Activated CD4-positive, CD25-positive, alpha-beta regulatory T cell treated with anti-CD3 and anti-CD28 coated beads, Interleukin-2, amount 50 U/mL, for 24 hours (primary cell): ENCODE measurements around the gene OLFM3.

Experiments used
- ATAC-seq, 2 donors: fragments of 150-1000 bp; cut with Tn5 transposase; one replicate each; pipeline ENCODE4 v1.10.0; 2021; ENCODE audit warnings: mild to moderate bottlenecking in 1 of 2, moderate library complexity in 1 of 2

OLFM3 gene

GRCh38 chr1:101846820-101847219, 149.9 kb downstream of the OLFM3 start:
- no peak for ATAC-seq

- no peak for ATAC-seq
Observed at GRCh38 chr1:101843160-101843559, 153.6 kb downstream of the OLFM3 start.

GRCh38 chr1:101841824-101842223, 154.9 kb downstream of the OLFM3 start:
- ATAC-seq = no peak

GRCh38 chr1:101835988-101836387, 160.7 kb downstream of the OLFM3 start:
- no peak for ATAC-seq

GRCh38 chr1:101833312-101833711, 163.4 kb downstream of the OLFM3 start:
- ATAC-seq = no peak

GRCh38 chr1:101826416-101826815, 170.3 kb downstream of the OLFM3 start:
- ATAC-seq = no peak

- ATAC-seq = no peak
Observed at GRCh38 chr1:101820071-101820470, 176.7 kb downstream of the OLFM3 start.

GRCh38 chr1:101816262-101816661, 180.5 kb downstream of the OLFM3 start:
- ATAC-seq = no peak

- ATAC-seq = no peak
Observed at GRCh38 chr1:101798417-101798816, 198.3 kb downstream of the OLFM3 start.

- ATAC-seq = no peak
Observed at GRCh38 chr1:101797722-101798121, 199.0 kb downstream of the OLFM3 start.

GRCh38 chr1:101781201-101781831, 215.4 kb downstream of the OLFM3 start:
- ATAC-seq = no peak

GRCh38 chr1:101769520-101769919, 227.2 kb downstream of the OLFM3 start:
- ATAC-seq = no peak

- ATAC-seq = no peak
Observed at GRCh38 chr1:101757985-101758384, 238.7 kb downstream of the OLFM3 start.

- ATAC-seq = no peak
Observed at GRCh38 chr1:101756411-101756810, 240.3 kb downstream of the OLFM3 start.
